GM15510 (cell line): ENCODE measurements around the gene CACNA1I.

Experiments
- POLR2A ChIP-seq: IDR thresholded peaks from 3 replicates; pipeline ENCODE4 v1.6.1; 2011; ENCODE audit warnings: borderline replicate concordance; ENCODE audit not compliant: insufficient read length; ENCODE audit errors: extremely low read depth

CACNA1I gene

DNA sequence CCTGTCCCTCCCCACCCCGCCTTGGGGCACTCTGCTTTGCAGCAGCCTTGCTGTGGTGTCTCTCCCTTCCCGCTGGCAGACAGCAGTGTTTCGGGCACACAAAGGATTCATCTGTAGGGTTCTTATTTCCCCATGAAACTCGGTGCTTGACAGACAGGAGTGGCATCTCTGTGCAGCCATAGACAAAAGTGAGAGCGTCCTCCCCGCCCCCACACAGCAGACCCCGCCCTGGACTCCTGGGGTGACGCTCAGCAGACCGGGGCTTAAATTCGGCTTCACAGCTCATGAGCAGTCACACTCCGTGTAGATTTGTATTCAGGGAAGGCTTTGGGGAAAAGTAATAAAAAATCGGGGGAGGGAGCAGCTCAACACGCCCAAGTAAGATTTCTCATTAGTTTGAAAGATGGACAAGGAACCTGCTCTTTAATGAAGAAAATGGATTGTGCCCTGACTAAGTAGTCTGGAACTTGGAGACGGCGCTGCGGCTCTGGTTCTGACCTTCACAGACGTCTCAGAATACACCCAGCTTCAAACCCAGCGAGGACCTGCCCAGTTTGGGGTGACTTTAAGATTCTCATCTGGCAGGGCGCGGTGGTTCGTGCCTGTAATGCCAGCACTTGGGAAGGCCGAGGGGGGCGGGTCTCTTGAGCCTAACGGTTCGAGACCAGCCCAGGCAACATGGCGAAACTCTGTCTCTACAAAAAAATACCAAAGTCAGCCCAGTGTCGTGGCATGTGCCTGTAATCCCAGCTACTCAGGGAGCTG is 136.0 kb downstream of the CACNA1I start:
- TF ChIP-seq POLR2A: no peak

DNA sequence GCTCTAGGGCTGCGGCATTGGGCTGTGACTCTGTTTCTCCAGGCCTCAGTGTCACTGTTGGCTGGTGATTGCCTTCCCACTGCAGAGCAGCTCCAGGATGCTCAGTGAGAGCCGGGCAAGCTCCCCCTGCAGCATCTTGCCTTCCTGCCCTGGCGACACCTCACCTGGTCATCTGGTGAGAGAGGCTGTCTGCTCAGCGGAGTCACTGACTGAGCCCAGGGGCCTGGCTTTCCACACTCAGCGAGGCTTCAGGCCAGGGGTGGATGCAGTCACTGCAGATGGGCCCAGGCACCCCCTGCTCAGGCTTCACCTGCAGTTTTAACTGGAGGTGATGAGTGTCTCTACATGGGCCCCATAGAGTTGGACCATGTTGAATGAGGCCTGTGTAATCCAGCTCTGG is 136.8 kb downstream of the CACNA1I start:
- no peak for TF ChIP-seq POLR2A

DNA sequence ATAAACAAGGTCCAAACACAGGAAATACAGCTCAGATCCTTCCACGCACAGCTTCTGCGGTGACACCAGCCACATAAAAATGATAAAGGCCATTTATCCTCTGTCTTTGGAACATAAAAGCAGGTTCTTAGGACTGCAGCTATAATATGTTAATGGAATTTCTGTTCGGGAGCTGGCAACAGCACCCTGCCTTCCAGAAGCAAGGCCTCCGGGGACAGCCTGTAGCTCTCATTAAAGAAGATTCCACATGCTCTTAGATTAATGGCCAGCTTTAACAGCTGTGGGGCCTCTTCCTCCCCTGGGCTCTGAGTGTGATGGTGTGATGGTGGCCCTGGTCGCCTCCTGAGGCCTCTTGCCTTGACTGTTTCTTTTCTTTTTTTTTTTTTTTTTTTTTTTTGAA is 137.3 kb downstream of the CACNA1I start:
- TF ChIP-seq POLR2A: no peak

DNA sequence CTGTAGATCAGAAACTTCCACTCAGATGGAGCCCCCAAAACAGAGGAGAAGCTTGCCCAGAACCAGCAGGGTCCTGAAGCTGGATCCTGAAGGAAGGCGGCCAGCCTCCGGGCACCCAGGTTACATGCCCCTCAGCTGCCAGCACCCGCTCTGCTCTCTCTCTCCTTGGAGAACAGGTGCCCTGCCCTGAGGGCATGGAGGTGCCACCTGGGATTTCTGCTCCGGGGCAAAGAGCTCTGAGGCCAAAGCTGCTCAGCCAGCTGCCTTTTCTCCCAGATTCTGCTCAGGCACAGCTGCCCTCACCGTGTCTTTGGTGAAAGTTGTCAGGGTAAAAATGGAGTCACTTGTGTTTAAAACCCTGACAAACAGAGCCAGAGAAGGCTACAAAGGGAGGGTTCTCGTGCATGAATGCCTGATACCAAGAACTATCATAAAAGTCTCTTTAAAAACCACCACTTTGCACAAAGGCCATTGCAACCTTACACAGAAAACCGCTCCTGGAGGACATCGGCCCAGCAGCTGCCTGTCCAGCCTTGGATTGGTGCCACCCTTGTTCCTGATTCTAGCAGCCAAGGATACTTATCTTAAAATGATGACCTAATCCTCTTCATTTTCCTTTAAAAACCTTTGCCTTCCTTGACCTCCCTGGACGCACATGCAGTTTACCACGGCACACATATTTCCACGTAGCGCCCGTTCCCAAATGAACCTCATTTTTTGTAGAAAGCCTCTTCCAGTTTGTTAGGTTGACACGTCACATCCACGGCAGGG is 140.0 kb downstream of the CACNA1I start:
- TF ChIP-seq POLR2A: no peak

DNA sequence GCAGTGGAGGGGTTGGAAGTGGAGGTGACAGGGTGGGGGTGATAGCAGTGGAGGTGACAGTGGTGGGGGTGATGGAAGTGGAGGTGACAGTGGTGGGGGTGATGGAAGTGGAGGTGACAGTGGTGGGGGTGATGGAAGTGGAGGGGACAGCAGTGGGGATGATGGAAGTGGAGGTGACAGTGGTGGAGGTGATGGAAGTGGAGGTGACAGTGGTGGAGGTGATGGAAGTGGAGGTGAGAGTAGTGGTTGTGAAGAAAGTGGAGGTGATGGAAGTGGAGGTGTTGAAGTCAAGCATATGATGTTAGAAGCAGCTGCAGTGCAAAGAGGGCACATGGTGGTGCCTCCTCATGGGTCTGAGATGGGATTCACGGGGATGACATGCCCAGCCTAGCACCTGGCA is 141.5 kb downstream of the CACNA1I start:
- TF ChIP-seq POLR2A: no peak

DNA sequence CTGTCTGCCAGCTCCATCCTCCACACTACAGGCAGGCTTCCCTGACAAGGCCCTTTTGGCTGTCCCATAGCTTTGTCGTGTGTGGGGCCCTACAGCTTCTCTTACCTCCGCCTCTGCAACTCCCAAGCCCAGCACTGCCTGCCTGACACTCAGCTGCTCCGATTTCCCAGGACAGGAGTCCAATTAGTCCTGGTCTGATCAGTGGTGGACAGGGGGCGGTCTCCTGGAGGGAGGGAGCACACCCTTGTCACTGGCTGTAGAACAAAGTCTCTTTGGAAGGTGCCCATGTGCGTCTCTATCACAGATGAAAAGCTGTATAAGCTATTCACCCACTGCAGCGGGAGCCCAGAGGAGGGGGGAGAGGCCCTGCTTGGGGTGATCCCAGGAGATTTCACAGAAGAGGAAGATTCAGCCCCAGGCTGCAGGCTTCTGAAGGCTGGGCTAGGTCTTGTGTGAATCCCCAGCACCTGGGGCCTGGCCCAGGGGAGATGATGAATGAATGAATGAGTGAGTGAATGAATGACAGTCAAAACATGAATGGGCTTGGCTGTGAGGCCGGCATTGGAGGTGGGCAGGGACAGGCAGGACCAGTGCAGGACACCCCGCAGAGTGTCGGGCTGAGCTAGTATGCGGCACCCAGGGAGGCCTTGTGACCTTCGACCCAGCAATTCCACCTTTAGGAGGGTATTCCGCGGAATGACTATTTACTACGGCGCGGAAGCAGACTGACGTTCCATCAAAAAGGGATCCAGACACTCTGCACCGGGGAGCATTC is 142.4 kb downstream of the CACNA1I start:
- TF ChIP-seq POLR2A: no peak

DNA sequence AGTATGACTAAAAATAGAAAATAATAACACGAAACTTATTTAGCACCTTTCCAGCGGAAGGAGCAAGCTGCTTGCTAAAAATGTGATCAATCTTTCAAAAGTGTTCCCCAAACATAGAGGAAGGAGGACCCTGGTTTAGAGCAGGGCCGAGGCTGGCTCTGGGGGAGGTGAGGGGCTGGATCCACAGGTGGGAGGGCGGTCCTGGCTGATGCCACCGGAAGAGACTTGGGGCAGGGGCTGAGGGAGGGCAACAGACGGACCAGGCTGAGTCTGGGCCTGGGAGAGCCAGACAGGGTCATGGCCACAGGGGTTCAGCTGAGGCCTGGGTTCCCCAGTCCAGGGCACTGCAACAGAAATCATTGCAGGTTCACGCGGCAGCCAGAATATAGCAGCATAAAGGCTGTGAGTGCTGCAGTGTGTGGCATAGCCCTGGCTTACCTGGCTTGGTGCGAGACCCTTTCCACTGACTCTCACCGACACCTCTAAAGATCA is 143.3 kb downstream of the CACNA1I start:
- no peak for TF ChIP-seq POLR2A

DNA sequence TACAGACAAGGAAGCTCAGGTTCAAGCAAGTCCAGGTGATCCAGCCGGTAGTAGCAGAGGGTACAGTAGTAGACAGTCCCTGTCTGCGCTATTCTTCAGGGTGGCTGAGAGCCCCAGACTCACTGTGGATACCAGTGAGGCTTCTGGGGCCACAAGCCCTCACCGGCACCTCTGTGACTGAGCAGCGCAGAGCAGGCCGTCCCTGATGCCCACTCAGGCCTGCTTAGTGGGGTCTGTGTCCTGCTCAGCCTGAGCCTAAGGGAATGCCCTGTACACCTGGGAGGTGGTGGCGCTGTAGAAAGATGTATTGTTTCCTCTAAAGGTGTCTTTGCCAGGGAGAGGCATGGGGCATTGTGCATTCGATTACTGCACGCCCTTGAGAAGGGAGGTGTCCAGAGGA is 143.8 kb downstream of the CACNA1I start:
- TF ChIP-seq POLR2A: no peak

DNA sequence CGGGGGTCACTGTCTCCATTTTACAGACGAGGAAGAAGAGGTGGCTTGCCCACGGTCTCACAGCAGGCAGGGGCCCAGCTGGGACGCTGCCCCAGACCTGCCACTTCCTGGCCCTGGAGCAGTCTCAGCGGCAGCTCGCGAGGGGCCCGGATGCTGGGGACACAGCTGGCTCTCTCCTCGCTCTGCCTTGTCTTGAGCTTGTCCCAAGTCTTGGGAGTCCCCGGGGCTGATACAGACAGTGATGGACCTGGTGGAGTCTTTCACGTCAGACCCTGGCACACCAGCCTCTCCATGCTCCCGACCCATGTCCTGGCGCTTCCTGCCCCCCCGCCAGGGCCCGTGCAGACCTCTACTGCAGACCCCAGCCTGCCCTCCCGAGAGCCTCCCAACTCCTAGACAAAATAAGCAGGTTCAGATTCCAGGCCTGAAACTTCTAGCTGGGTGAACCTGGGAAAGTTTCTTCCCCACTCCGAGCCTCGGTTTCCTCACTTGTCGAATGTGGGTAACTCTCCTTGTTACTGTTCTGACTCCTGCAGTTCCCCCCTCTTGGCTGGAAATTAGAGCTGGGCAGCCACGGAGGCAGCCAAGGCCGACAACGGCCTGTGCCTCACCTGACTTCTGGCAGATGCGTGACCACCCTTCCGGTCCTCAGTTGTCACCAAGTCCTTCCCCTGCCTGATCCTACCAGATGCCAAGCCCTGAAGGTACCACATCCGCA is 145.4 kb downstream of the CACNA1I start:
- no peak for TF ChIP-seq POLR2A

DNA sequence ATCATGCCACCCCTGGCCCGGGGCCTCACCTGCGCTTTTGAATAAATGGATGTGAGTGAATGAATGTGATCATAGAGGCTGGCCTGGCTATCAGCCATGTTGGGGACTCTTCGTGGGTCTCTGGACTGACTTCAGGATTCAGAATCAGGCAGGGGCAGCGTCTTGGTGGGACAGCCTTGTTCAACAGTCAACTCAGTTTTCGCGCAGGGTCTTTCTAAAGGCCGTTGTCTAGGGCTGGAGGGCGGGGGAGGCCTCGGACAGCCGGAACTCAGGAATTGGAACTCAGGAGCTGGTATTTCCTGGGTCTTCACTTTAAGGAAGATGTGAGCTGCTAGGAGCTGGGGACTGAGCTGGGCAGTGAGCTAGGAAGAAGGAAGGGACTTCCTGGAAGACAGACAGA is 146.0 kb downstream of the CACNA1I start:
- no peak for TF ChIP-seq POLR2A

DNA sequence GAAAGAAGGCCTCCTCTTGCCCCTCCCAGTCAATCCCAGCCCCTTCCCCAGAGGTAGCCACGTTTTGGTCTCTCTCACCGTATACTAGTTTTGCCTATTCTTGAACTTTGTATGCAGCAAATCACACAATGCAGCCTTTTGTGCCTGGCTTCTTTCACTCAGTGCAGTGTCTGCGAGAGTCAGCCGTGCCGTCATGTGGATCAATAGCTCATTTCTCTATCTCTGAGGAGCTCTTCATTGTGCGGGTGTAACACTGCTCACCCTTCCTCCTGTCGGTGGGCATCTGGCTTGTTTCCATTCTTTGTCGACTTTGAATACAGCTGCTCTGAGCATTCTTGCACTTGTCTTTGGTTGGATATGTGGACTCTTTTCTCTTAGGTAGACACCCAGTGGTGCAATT is 146.5 kb downstream of the CACNA1I start:
- no peak for TF ChIP-seq POLR2A

DNA sequence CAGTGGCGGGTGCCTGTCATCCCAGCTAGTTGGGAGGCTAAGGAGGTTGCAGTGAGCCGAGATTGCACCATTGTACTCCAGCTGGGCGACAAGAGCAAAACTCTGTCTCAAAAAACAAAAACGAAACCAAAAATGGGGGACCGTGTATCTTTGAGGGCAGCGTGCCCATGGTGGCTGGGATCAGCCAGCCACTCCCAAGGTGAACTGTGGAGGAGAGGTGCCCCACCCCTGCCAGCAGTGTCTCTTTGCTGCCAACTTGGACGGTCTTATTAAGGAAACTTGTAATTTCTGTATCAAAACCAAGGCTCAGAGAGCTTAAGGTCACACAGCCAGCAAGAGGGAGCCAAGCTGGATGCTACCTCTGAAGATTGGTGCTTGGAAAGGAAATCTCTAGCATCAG is 147.7 kb downstream of the CACNA1I start:
- TF ChIP-seq POLR2A: no peak

DNA sequence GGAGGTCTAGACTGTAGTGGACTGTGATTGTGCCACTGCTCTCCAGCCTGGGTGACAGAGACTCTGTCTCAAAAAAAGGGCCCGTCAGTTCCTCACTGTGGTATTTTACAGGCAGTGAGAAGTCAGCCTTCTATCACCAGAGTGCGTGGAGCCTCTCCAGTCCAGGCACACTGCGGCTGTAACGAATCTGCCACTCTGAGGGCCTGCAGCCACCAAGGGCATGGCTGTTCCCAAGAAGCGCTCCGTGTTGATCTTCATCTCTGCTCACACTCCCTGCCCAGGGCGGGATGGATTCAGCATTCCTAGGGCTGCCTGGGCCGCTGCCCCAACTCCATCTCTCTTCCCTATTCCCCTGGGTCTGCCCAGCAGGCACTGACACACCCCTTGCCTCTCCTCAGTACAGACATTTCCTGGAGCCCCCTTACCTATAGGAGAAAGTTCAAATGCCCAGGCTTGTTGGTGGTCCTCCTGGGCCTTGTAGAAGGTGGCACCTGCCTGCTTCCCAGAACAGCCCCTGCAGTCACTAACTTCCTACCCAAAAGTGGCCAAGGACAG is 148.4 kb downstream of the CACNA1I start:
- TF ChIP-seq POLR2A: no peak
